AG04450 (cell line): Measurements from ENCODE around the gene PIK3R5. TPM values are rescaled to one million over a fixed set of nuclear protein-coding genes. Genes with fewer than 3 reads are reported as not detected.

Experiments used
- CTCF ChIA-PET: fragments of 300-600, 350-600 bp; formaldehyde crosslinking; extraction: SDS; loops from one replicate; lab custom pipeline; 2022; ENCODE audit warnings: antibody characterized with exemption, inconsistent platforms; lab: Charles Lee
- POLR2A ChIA-PET: fragments of 350-600 bp; formaldehyde crosslinking; extraction: SDS; loops from one replicate; lab custom pipeline; 2021; ENCODE audit warnings: antibody characterized with exemption, inconsistent platforms; lab: Yijun Ruan, JAX
- DNase-seq: peaks from one replicate; pipeline ENCODE4 v3.0.0-alpha.2; 2011; ENCODE audit warnings: low read depth, low spot score
- H3K27ac ChIP-seq: one replicate; pipeline ENCODE4 v1.5.1; 2012; ENCODE audit warnings: low read depth, low read length, control low read depth
- H3K27me3 ChIP-seq: one replicate; pipeline ENCODE4 v1.6.0; 2012; ENCODE audit warnings: low read length; ENCODE audit not compliant: control insufficient read depth, insufficient read depth
- H3K4me3 ChIP-seq: 2 replicates; pipeline ENCODE4 v1.5.1; 2011; ENCODE audit warnings: mild to moderate bottlenecking, low read depth, low read length, control low read depth
- H3K9me3 ChIP-seq: 2 replicates; pipeline ENCODE4 v1.5.1; 2012; ENCODE audit warnings: low read length; ENCODE audit not compliant: control insufficient read depth, insufficient read depth
- polyA plus RNA-seq: library from polyadenylated mRNA; depleted of rRNA; stranded (reverse); fragments of >200 nt; gene quantifications from 2 replicates; pipeline ENCODE4 v1.2.3, GENCODE V29; 2011
- TF ChIP-seq, protein P1 (sequence below): IDR thresholded peaks from 2 replicates; pipeline ENCODE4 v1.5.1; 2011; ENCODE audit warnings: low read depth, low read length, control low read depth, inconsistent platforms

Gene PIK3R5
- polyA plus RNA-seq, 1 experiment = not detected

DNA sequence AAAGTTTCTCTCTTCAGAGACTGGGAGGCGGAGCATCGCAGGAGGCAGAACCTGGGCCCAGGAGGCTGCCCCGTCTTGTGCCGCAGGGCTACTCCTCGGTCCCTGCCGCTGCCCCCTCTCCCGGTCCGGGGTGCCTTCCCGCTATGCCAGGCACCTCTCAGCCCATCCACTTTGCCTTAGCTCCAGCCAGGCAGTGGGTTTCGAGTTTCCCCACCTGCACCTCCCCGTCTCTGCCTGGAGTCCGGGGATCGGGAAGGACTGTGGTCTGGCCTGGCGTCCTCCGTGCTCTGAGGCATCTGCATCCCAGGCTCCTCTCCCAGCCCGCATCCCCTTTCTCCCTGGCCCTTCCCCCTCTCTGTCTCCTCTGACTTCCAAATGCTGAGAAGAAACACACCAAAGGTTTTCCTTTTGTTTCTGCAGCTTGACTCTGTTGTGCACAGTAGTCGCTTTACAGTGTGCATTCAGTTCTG lies 71.3 kb downstream of the PIK3R5 start:
- POLR2A ChIA-PET = no interaction called here
- CTCF ChIA-PET = interaction anchor here (0.6 to 1.7 kb wide), 8 partner anchors 14 to 828 kb away, joined by 3 to 4 read pairs (median 3); no protein-coding TSS in a partner anchor
- peaks cover 2% of the 10 kb centered on the region for H3K27me3 ChIP-seq
- H3K9me3 ChIP-seq = no peaks in the 10 kb centered on the region; the same call in 1 of the 2 replicates
- no peak for DNase-seq
- H3K4me3 ChIP-seq = no peak overlapping the region
- TF ChIP-seq, protein P1, sequence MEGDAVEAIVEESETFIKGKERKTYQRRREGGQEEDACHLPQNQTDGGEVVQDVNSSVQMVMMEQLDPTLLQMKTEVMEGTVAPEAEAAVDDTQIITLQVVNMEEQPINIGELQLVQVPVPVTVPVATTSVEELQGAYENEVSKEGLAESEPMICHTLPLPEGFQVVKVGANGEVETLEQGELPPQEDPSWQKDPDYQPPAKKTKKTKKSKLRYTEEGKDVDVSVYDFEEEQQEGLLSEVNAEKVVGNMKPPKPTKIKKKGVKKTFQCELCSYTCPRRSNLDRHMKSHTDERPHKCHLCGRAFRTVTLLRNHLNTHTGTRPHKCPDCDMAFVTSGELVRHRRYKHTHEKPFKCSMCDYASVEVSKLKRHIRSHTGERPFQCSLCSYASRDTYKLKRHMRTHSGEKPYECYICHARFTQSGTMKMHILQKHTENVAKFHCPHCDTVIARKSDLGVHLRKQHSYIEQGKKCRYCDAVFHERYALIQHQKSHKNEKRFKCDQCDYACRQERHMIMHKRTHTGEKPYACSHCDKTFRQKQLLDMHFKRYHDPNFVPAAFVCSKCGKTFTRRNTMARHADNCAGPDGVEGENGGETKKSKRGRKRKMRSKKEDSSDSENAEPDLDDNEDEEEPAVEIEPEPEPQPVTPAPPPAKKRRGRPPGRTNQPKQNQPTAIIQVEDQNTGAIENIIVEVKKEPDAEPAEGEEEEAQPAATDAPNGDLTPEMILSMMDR = no peak
- H3K27ac ChIP-seq = no peak overlapping the region

- peaks cover 2% of the 10 kb centered on the region for H3K27me3 ChIP-seq
- TF ChIP-seq, protein P1 = no peak
- H3K27ac ChIP-seq = no peak overlapping the region
- H3K4me3 ChIP-seq = no peak overlapping the region
- CTCF ChIA-PET = interaction anchor here (1.2 to 1.7 kb wide), 2 partner anchors 14 to 24 kb away, joined by 3 read pairs; no protein-coding TSS in a partner anchor
- H3K9me3 ChIP-seq = no peaks in the 10 kb centered on the region; the same call in 1 of the 2 replicates
- DNase-seq = no peak
- POLR2A ChIA-PET = no interaction called here
These were observed 71.8 kb downstream of the PIK3R5 start for GRCh38 chr17:8893621-8894201.

DNA sequence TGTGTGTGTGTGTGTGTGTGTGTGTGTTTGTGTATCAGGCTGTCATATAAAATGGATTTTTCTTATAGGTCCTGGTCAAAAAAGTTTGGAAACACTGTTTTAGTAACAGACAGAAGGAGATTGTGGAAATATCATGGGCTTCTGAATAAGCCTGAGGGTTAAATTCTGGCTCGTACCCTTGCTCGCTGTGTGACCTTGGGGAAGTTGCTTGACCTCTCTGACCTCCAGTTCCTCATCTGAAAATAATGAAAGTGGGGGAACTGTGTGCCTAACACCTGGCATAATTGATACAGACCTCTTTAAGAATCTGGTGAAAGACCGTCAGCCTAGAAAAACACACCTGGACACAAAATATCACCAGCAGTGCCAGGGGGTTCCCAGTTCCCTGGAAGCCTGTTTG lies 72.4 kb downstream of the PIK3R5 start:
- TF ChIP-seq, protein P1 = no peak
- Histone ChIP-seq H3K4me3 (no peak overlapping the region), H3K27me3 (peaks cover 2% of the 10 kb centered on the region), H3K9me3 (no peaks in the 10 kb centered on the region; the same call in 1 of the 2 replicates), H3K27ac (no peak overlapping the region)
- CTCF ChIA-PET = no interaction called here
- POLR2A ChIA-PET = no interaction called here
- no peak for DNase-seq

GRCh38 chr17:8892338-8892690 lies 73.2 kb downstream of the PIK3R5 start:
- DNase-seq = no peak
- TF ChIP-seq, protein P1 = no peak
- POLR2A ChIA-PET = no interaction called here
- no peak overlapping the region for H3K27ac ChIP-seq
- H3K27me3 ChIP-seq = peaks cover 2% of the 10 kb centered on the region
- no peak overlapping the region for H3K4me3 ChIP-seq
- CTCF ChIA-PET = interaction anchor here (1.7 kb wide), 1 partner anchor 630 kb away, joined by 6 read pairs; no protein-coding TSS in a partner anchor
- H3K9me3 ChIP-seq = no peaks in the 10 kb centered on the region; the same call in 1 of the 2 replicates

DNA sequence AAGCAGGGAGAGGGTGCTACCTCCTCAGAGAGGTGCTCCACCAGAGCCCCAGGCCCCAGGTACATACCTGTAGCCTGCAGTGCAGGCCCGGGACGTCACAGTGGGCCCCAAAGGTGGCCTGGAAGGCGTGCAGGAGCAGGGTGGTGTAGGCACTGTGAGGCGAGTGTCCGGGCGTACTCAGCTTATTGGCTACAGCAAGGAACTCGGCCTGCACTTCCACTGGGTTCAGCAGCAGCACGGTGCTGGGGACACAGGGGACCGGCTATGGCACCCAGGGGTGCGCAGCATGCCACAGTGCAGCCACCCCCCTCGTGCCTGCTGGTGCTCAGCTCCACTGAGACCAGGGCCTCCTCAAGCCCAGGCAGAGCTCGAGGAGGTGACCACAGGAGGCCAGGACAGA lies 74.8 kb downstream of the PIK3R5 start:
- TF ChIP-seq, protein P1 = no peak
- CTCF ChIA-PET = interaction anchor here (1.2 kb wide), 1 partner anchor 12 kb away, joined by 5 read pairs; no protein-coding TSS in a partner anchor

More for the DNA sequence above, 74.8 kb downstream of the PIK3R5 start:
- POLR2A ChIA-PET = no interaction called here
- H3K9me3 ChIP-seq = peaks cover 8% of the 10 kb centered on the region; the same call in 1 of the 2 replicates
- peaks cover 2% of the 10 kb centered on the region for H3K27me3 ChIP-seq
- H3K27ac ChIP-seq = no peak overlapping the region
- no peak for DNase-seq
- no peak overlapping the region for H3K4me3 ChIP-seq
